Left cardiac atrium (tissue), 4 donors: ENCODE data around the gene KCNG4. TPM values are rescaled to one million over a fixed set of nuclear protein-coding genes. Genes with fewer than 3 reads are reported as not detected.
"Not testable (repeated sequence)": the region's sequence is repeated elsewhere in the genome, so short reads cannot be mapped to it uniquely, and the experiment has no call there.

Experiments used
- ATAC-seq, 2 donors: fragments of 200-7000 bp; cut with Tn5 transposase; one replicate each; pipeline ENCODE4 v1.9.1; 2020; ENCODE audit warnings: mild to moderate bottlenecking in 2 of 2, moderate library complexity in 2 of 2
- DNase-seq: peaks from one replicate; pipeline ENCODE4 v3.0.0-alpha.2; 2020
- intact Hi-C, 2 donors: fragments of 100-400 bp; cut with DNase I; formaldehyde crosslinking; loops; one replicate each; pipeline versions ENCODE4 v1.14.1 to v1.15.1; 2022 to 2023
- total RNA-seq, 2 donors: library from RNA; stranded (reverse); fragmentation: NEBNext Ultra II Directional; extraction: Animal tissue kit (Norgen Biotek cat#: 25700); gene quantifications; one replicate each; pipeline ENCODE4 v1.2.1, GENCODE V29; 2021
- donor health status: DM: no; HTN: yes; CAD: no.
- donor health status: DM: no; HTN: yes; CAD: no; lungs with severe emphysema.
- donor health status: DM: yes; HTN: yes; CAD: no.
- donor health status: Dilated cardiomyopathy.

KCNG4 gene
- total RNA-seq, 2 donors from 2014 or later = not detected

- intact Hi-C loops = no loop called here
- ATAC-seq = no peak
- DNase-seq = no peak
Observed at GRCh38 chr16:84218176-84218823, 21.5 kb downstream of the KCNG4 start.

- ATAC-seq, intact Hi-C loops, DNase-seq: not testable (repeated sequence)
Observed at GRCh38 chr16:84216144-84216543, 23.7 kb downstream of the KCNG4 start.

DNA sequence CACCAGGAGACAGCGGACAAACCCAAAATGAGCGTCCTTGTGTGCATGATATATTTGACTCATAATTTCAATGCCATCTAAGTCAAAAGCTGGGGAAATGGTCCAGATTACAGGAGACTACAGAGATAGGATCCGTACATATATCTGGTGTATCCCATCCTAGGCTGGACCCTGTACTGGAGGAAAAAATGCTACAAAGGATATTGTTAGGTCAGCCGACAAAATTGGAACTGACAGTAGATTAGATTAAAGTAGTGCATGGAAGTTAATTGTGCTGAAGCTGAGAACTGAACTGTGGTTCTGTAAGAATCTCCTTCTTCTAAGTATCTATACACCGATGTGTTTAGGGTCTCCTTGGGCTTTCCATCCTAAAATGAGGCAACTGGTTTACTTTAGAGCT is 24.3 kb downstream of the KCNG4 start:
- ATAC-seq (no peak), DNase-seq (no peak)
- intact Hi-C loops = no loop called here

GRCh38 chr16:84214451-84215066 is 25.3 kb downstream of the KCNG4 start:
- ATAC-seq (peak in 1 of 2 donors; percentile 34), DNase-seq (no peak)
- intact Hi-C loops = no loop called here

DNA sequence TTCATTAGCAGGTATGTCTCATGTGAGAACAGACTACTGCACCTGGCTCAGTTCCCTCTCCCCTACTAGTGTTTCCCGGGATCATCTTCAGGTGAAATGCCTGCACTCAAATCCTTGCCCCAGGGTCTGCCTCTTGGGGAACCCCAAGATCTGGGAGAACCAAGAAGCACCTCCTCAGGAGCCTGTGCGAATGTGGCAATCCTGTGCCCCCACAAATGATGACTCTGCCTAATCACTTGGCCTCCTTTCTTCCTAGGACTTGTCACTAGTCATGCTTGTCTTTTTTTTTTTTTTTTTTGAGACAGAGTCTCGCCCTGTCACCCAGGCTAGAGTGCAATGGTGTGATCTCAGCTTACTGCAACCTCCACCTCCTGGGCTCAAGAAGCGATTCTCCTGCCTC is 27.2 kb downstream of the KCNG4 start:
- DNase-seq (no peak), ATAC-seq (no peak)
- intact Hi-C loops = no loop called here

- ATAC-seq (no peak), DNase-seq (no peak)
- intact Hi-C loops = no loop called here
Observed at GRCh38 chr16:84212154-84212553, 27.7 kb downstream of the KCNG4 start.

DNA sequence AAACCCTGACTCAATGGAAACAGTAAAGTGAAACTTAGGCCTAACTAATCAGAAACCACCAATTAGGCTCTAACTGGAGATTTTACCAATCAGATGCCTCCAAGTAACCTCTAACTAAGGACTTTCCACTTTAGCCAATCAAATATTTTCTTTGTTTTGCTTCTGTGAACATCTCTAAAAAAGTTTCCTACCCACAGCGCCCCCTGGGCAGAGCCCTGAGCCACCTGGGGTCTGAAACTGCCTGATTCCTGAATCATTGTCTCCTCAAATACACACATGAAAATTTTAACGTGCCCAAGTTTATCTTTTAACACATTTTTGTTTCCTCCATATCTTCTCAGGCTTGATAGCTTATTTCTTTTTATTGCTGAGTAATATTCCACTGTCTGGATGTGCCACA is 29.8 kb downstream of the KCNG4 start:
- no peak for ATAC-seq

DNA sequence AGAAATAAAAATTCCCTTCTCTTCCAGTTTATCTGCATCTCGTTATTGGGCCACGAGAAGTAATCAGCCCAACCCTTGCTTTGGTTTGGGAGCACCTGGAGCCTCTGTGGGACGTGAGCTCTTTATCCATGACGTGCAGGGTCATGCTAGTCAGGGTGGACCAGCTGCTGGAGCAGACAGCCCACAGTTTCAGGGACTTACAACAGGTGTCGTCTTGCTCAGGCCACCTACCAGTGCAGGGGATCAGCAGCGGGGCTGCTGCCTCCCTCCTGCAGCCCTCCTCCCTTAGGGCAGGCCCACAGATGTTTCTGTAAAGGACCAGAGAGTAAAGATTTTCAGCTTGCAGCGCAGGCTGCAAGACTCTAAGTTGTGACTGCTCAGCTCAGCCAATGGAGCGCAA is 31.9 kb downstream of the KCNG4 start:
- ATAC-seq (no peak), DNase-seq (no peak)
- intact Hi-C loops = no loop called here

More for the DNA sequence above, 29.8 kb downstream of the KCNG4 start:
- intact Hi-C loops = no loop called here
- no peak for DNase-seq

DNA sequence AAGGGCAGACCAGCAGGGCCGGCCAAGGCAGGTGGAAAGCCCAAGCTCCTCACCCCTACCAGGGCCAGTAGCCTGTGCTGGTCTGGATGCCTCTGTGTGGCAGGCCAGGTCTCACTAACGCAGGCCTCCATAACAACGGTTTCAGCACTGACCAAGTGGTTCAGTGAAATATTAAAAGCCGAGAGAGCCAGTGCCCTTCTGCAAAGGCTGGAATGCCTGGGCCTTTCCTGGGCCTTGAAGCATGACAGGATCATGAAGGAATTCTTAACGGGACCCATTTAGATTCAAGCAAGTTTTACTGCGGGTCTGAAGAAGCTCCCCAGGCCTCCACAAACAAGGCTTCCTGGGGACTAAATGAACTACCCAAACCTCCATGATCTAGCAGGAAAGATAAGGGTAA is 32.6 kb downstream of the KCNG4 start:
- DNase-seq = no peak
- no peak for ATAC-seq
- intact Hi-C loops = no loop called here

DNA sequence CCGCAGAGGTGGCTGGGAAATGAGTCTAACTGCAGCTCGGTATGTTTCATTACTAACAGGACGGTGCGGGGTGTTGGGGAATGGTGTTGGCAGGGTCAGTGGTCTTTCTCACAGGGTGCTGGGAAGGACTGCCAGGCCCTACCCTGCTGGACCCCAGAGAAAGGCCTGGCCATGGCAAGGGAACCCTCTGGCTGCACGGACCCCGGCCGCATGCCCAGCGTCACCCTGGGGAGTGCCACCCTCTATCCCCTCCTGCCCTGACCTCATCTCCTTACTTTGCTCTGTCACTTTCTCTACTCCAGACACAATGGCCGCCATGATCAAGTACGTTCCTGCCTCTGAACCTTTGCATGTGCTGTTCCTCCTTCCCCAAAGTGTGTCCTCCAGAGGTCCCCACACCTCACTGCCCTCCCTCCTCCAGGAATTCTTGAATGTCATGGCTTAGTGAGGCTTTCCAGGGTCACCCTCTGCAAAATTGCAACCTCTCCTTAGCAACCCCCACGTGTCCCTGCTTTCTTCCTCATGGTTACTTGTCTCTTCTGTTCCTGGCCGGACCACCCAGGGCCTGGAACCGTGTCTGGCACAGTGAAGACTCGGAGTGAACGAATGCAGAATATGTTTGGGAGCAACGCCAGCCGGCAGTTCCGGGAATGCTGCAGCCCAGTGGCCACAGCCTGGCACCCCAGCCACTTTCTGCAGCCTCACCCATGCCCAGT is 33.7 kb downstream of the KCNG4 start:
- intact Hi-C loops = no loop called here
- DNase-seq (no peak), ATAC-seq (no peak)

GRCh38 chr16:84205123-84205522 is 34.7 kb downstream of the KCNG4 start:
- ATAC-seq, intact Hi-C loops, DNase-seq: not testable (repeated sequence)

DNA sequence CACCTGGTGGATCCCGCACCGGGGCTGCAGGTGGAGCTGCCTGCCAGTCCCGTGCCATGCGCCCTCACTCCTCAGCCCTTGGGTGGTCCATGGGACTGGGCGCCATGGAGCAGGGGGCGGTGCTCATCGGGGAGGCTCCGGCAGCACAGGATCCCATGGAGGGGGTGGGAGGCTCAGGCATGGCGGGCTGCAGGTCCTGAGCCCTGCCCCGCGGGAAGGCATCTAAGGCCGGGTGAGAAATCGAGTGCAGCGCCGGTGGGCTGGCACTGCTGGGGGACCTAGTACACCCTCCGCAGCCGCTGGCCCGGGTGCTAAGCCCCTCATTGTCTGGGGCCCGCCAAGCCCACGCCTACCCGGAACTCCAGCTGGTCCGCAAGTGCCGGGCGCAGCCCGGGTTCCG is 35.3 kb downstream of the KCNG4 start:
- DNase-seq, ATAC-seq, intact Hi-C loops: not testable (repeated sequence)

- ATAC-seq = peak; percentile 53 to 87
- no peak for DNase-seq
Observed at GRCh38 chr16:84199861-84200260, 40.0 kb downstream of the KCNG4 start.

DNA sequence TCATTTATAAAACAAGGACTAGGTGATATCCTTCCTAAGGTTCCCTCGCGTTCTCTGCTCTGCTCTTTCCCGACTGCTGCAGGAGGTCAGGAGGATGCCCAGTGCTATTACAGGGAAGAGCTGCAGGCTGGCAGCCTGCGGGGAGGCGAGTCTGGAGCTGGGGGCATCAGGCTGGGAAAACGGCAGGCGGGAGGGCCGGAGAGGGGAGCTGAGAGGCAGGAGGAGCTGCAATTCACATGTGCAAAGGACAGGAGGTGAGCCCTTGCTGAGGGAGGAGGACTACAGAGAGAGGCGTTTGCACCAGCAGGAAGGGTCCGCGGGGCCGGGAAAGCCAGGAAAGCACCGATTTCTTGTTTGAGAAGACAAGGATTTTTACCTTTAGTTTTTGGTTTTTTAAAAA is 40.7 kb downstream of the KCNG4 start:
- intact Hi-C loops = no loop called here
- no peak for ATAC-seq
- DNase-seq = no peak

More at GRCh38 chr16:84199861-84200260, 40.0 kb downstream of the KCNG4 start:
- intact Hi-C loops = no loop called here

- intact Hi-C loops = no loop called here
- ATAC-seq = no peak
- no peak for DNase-seq
Observed at GRCh38 chr16:84198401-84198800, 41.4 kb downstream of the KCNG4 start.

GRCh38 chr16:84197466-84198128 is 42.2 kb downstream of the KCNG4 start:
- intact Hi-C loops = no loop called here
- ATAC-seq = no peak
- DNase-seq = no peak

- intact Hi-C loops = no loop called here
- no peak for DNase-seq
- no peak for ATAC-seq
Observed at GRCh38 chr16:84196727-84197394, 43.0 kb downstream of the KCNG4 start.

DNA sequence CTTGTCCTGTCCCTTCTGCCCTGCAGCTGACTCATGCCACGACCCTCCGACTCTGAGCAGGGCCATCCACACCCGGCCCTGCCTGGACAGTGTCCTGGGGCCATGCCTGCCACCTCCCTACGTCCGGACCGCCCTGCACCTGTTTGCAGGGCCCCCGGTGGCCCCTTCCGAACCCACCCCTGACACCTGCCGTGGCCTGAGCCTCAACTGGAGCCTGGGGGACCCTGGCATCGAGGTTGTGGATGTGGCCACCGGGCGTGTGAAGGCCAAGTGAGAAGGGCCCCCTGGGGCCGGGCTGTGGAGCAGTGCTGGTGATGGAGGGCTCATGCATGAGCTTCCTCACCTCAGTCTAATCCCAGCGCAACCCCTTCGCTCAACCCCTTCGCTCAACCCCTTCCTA is 43.7 kb downstream of the KCNG4 start:
- no peak for ATAC-seq
- DNase-seq = no peak
- intact Hi-C loops = no loop called here
